GM06990 (cell line): ENCODE data around the gene SMAD9.
A peak's percentile ranks its signal among the peaks of the same experiment; 100 is the strongest.

Experiments used
- DNase-seq: peaks from one replicate; pipeline ENCODE4 v3.0.0-alpha.2; 2011; ENCODE audit not compliant: insufficient read length; ENCODE audit errors: extremely low read depth
- H3K27me3 ChIP-seq: replicated peaks from 2 replicates; pipeline ENCODE4 v1.6.0; 2011; ENCODE audit warnings: low read length; ENCODE audit not compliant: control insufficient read depth, insufficient read depth
- H3K36me3 ChIP-seq: 2 replicates; pipeline ENCODE4 v1.5.1; 2011; ENCODE audit warnings: low read length; ENCODE audit not compliant: control insufficient read depth, insufficient read depth
- H3K4me3 ChIP-seq: replicated peaks from 2 replicates; pipeline ENCODE4 v1.5.1; 2011; ENCODE audit warnings: low read depth, mild to moderate bottlenecking, control low read depth, low read length
- CTCF ChIP-seq: IDR thresholded peaks from 2 replicates; pipeline ENCODE4 v1.5.1; 2011; ENCODE audit warnings: low read length, control low read depth, mild to moderate bottlenecking, inconsistent platforms; ENCODE audit not compliant: insufficient read depth, poor library complexity, severe bottlenecking

The SMAD9 gene

GRCh38 chr13:36921631-36922301 lies 1.7 kb upstream of the SMAD9 start:
- no peak for TF ChIP-seq CTCF
- no peak overlapping the region for H3K4me3 ChIP-seq
- DNase-seq, result no peak
- H3K27me3 ChIP-seq, result peaks cover 2% of the 10 kb centered on the region; the same call in 1 of the 2 replicates
- no peaks in the 10 kb centered on the region for H3K36me3 ChIP-seq

- Histone ChIP-seq H3K27me3 (peaks cover 2% of the 10 kb centered on the region; the same call in 1 of the 2 replicates), H3K36me3 (no peaks in the 10 kb centered on the region), H3K4me3 (no peak overlapping the region)
- no peak for DNase-seq
- TF ChIP-seq CTCF, result no peak
Measured at GRCh38 chr13:36920616-36921185, 663 bp upstream of the SMAD9 start.

- peak; percentile 18 for DNase-seq
- no peak for TF ChIP-seq CTCF
- Histone ChIP-seq H3K27me3 (peaks cover 2% of the 10 kb centered on the region; the same call in 1 of the 2 replicates), H3K4me3 (peak overlapping the region; percentile 43), H3K36me3 (no peaks in the 10 kb centered on the region)
Measured at GRCh38 chr13:36919171-36919832, 736 bp downstream of the SMAD9 start.

- Histone ChIP-seq H3K4me3 (no peak overlapping the region), H3K36me3 (no peaks in the 10 kb centered on the region), H3K27me3 (peaks cover 2% of the 10 kb centered on the region; the same call in 1 of the 2 replicates)
- TF ChIP-seq CTCF, result no peak
- no peak for DNase-seq
Measured at GRCh38 chr13:36918246-36919131, 1.5 kb downstream of the SMAD9 start.

- TF ChIP-seq CTCF, result no peak
- H3K36me3 ChIP-seq, result no peaks in the 10 kb centered on the region
- peaks cover 2% of the 10 kb centered on the region; the same call in 1 of the 2 replicates for H3K27me3 ChIP-seq
Measured at GRCh38 chr13:36917311-36917710, 2.7 kb downstream of the SMAD9 start.

More at GRCh38 chr13:36917311-36917710, 2.7 kb downstream of the SMAD9 start:
- H3K4me3 ChIP-seq, result no peak overlapping the region
- no peak for DNase-seq
